Karpas-422 (cell line): ENCODE measurements around the gene CCDC73. TPM values are rescaled to one million over a fixed set of nuclear protein-coding genes. Genes with fewer than 3 reads are reported as not detected.
"Not testable (repeated sequence)": the region's sequence is repeated elsewhere in the genome, so short reads cannot be mapped to it uniquely, and the experiment has no call there.

Experiments
- DNase-seq: peaks from one replicate; pipeline ENCODE4 v3.0.0-alpha.2; 2015
- H2AFZ ChIP-seq: fragments of 200-600 bp; sonication (generic); 2 replicates; pipeline ENCODE4 v1.6.1; 2014; ENCODE audit warnings: antibody characterized with exemption, low read length, mixed read lengths
- H3K27ac ChIP-seq: fragments of 200-600 bp; sonication (generic); 2 replicates; pipeline ENCODE4 v1.5.1; 2014; ENCODE audit warnings: mild to moderate bottlenecking, low read length, moderate library complexity
- H3K27me3 ChIP-seq: fragments of 200-600 bp; sonication (generic); 2 replicates; pipeline ENCODE4 v1.6.1; 2014; ENCODE audit warnings: low read length, mixed read lengths
- H3K36me3 ChIP-seq: fragments of 200-600 bp; sonication (generic); 2 replicates; pipeline ENCODE4 v1.6.1; 2014; ENCODE audit warnings: low read length, mixed read lengths; ENCODE audit not compliant: insufficient read depth
- H3K4me1 ChIP-seq: fragments of 200-600 bp; sonication (generic); 2 replicates; pipeline ENCODE4 v1.6.1; 2014; ENCODE audit warnings: mild to moderate bottlenecking, low read length, mixed read lengths
- H3K4me2 ChIP-seq: fragments of 200-600 bp; sonication (generic); 2 replicates; pipeline ENCODE4 v1.6.1; 2014; ENCODE audit warnings: low read length, low read depth, mild to moderate bottlenecking; ENCODE audit not compliant: poor library complexity, severe bottlenecking
- H3K4me3 ChIP-seq: fragments of 200-600 bp; sonication (generic); 2 replicates; pipeline ENCODE4 v1.5.1; 2014; ENCODE audit warnings: mild to moderate bottlenecking, antibody characterized with exemption, low read length, mixed read lengths
- H3K79me2 ChIP-seq: fragments of 200-600 bp; sonication (generic); 2 replicates; pipeline ENCODE4 v1.6.1; 2014; ENCODE audit warnings: mild to moderate bottlenecking, low read length, mixed read lengths
- H3K9ac ChIP-seq: fragments of 200-600 bp; sonication (generic); 2 replicates; pipeline ENCODE4 v1.6.0; 2014; ENCODE audit warnings: low read length
- H3K9me2 ChIP-seq: fragments of 200-600 bp; sonication (generic), shearing (Covaris generic); replicated peaks from 2 replicates; pipeline ENCODE4 v1.6.0; 2014; ENCODE audit warnings: mild to moderate bottlenecking, low read length, moderate library complexity; ENCODE audit not compliant: insufficient read depth
- H3K9me3 ChIP-seq: fragments of 300-700, 200-600 bp; sonication (generic); 2 replicates; pipeline ENCODE4 v1.6.1; 2014; ENCODE audit warnings: low read length, mixed read lengths
- H4K20me1 ChIP-seq: fragments of 200-600 bp; sonication (generic); 2 replicates; pipeline ENCODE4 v1.6.1; 2014; ENCODE audit warnings: mild to moderate bottlenecking, antibody characterized with exemption, low read length, low read depth; ENCODE audit not compliant: insufficient read depth
- total RNA-seq: library from RNA; depleted of rRNA; stranded (reverse); fragments of >200 nt; shearing (Covaris generic); gene quantifications from 2 replicates; pipeline ENCODE4 v1.2.3, GENCODE V29; 2014; ENCODE audit warnings: low replicate concordance

CCDC73 gene
- total RNA-seq, 1 experiment from 2014 or later: 3.0 TPM

DNA sequence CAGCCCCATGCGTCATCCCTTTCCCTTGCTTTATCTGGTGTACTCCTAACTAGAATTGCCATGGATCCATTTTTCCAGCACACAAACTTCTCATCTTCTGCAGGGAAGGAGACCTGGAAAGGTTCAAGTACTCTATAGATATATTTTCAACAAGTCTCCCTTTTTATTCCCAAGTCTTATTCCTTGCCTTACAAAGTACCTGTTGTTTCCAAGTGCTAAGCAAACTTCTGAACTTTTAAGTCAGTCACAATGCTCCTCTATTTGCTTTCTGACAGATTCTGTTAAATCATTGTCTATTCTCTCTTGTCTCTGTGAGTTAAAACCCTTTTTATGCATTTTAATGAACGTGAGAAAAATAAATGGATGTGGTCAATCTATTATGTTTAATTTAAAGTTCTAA, 20.4 kb downstream of the CCDC73 start:
- no peaks in the 10 kb centered on the region for H3K9me2 ChIP-seq
- no peak overlapping the region for H3K4me3 ChIP-seq
- H3K9ac ChIP-seq: no peak overlapping the region
- DNase-seq: no peak
- H3K27ac ChIP-seq: peak overlapping the region; percentile 99
- H3K27me3 ChIP-seq: no peaks in the 10 kb centered on the region
- H3K4me2 ChIP-seq: no peak overlapping the region
- H3K4me1 ChIP-seq: peaks cover 63% of the 10 kb centered on the region
- H2AFZ ChIP-seq: peak overlapping the region; percentile 65; the same call in 1 of the 2 replicates
- no peaks in the 10 kb centered on the region for H3K79me2 ChIP-seq
- peaks cover 3% of the 10 kb centered on the region for H3K9me3 ChIP-seq
- H3K36me3 ChIP-seq: no peaks in the 10 kb centered on the region
- H4K20me1 ChIP-seq: no peaks in the 10 kb centered on the region

DNA sequence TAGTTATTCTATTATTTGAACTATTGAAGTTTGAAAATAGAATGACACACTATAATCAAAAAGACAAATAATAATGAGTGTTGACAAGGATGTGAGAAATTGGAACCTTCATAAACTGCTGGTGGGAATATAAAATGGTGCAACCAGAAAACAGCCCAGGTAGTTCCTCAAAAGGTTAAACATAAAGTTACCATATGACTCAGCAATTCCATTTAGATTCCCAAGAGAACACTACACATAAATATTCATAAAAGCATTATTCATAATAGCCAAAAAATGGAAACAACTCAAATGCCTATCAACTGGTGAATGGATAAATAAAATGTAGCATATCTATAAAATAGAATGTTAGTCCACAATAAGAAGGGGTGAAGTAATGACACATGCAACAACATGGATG, 21.7 kb downstream of the CCDC73 start:
- peak; percentile 60 for DNase-seq
- Histone ChIP-seq H3K4me2 (no peak overlapping the region), H3K36me3 (no peaks in the 10 kb centered on the region), H3K9me3 (peaks cover 5% of the 10 kb centered on the region), H3K9ac (no peak overlapping the region), H2AFZ (no peak overlapping the region), H3K27ac (peak overlapping the region; percentile 99; the same call in 1 of the 2 replicates), H3K79me2 (no peaks in the 10 kb centered on the region), H3K4me3 (no peak overlapping the region), H3K27me3 (no peaks in the 10 kb centered on the region), H3K9me2 (no peaks in the 10 kb centered on the region), H4K20me1 (no peaks in the 10 kb centered on the region), H3K4me1 (peaks cover 49% of the 10 kb centered on the region)

DNA sequence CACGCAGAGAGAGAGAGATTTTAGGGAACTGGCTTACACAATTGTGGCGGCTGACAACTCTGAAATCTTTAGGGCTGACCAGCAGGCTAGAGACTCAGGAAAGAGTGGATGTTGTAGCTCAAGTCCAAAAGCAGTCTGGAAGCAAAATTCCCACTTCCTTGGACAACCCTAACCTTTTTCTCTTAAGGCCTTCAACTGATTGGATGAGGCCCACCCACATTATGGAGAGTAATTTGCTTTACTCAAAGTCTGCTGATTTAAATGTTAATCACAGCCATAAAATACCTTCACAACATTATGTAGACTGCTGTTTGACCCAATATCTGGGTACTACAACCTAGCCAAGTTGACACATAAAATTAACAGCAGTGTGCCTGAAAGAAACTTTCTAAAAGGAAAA, 32.7 kb downstream of the CCDC73 start:
- H3K9ac ChIP-seq, H3K4me2 ChIP-seq, DNase-seq: not testable (repeated sequence)

DNA sequence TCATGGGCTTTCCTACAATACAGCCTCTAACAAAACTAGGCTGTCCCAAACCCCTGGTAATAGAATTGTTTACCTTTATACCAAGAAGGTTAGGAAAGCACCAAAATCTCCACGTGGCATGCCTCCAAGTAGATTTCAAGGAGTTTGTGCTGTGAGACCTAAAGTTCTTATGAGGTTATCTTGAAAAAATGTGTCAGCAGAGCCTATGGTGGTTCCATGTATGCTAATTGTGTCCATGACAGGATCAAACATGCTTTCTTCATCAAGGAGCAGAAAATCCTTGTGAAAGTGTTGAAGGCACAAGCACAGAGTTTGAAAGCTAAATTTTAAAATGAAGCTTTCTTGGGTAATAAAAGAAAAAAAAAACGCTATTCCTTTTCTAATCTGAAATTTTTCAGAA, 36.2 kb downstream of the CCDC73 start:
- no peaks in the 10 kb centered on the region for H3K79me2 ChIP-seq
- no peaks in the 10 kb centered on the region for H3K27me3 ChIP-seq
- H4K20me1 ChIP-seq: no peaks in the 10 kb centered on the region
- no peak overlapping the region for H3K4me3 ChIP-seq
- H2AFZ ChIP-seq: no peak overlapping the region
- no peak overlapping the region for H3K9ac ChIP-seq
- H3K27ac ChIP-seq: no peak overlapping the region
- H3K36me3 ChIP-seq: no peaks in the 10 kb centered on the region
- H3K9me2 ChIP-seq: no peaks in the 10 kb centered on the region
- no peaks in the 10 kb centered on the region for H3K9me3 ChIP-seq
- DNase-seq: no peak
- H3K4me2 ChIP-seq: no peak overlapping the region
- no peaks in the 10 kb centered on the region; the same call in 1 of the 2 replicates for H3K4me1 ChIP-seq

More for the DNA sequence above, 32.7 kb downstream of the CCDC73 start:
- not testable (repeated sequence) for H3K36me3 ChIP-seq, H3K4me1 ChIP-seq, H3K9me2 ChIP-seq, H2AFZ ChIP-seq, H3K9me3 ChIP-seq, H3K27ac ChIP-seq, H4K20me1 ChIP-seq, H3K4me3 ChIP-seq, H3K79me2 ChIP-seq, H3K27me3 ChIP-seq

DNA sequence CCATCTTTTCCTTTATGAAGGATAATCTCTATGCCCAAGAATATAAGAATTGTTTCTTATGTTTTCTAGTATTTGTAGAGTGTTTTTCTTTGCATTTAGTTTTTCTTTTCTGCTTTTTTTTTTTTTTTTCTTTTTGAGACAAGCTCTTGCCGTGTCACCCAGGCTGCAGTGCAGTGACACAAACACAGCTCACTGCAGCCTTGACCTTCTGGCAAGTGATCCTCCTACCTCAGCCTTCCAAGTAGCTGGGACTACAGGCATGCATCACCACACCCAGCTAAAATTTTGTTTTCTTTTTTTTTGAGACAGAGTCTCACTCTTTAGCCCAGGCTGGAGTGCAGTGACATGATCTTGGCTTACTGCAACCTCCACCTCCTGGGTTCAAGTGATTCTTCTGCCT, 41.3 kb downstream of the CCDC73 start:
- H4K20me1 ChIP-seq, H3K79me2 ChIP-seq, H3K4me3 ChIP-seq: not testable (repeated sequence)

DNA sequence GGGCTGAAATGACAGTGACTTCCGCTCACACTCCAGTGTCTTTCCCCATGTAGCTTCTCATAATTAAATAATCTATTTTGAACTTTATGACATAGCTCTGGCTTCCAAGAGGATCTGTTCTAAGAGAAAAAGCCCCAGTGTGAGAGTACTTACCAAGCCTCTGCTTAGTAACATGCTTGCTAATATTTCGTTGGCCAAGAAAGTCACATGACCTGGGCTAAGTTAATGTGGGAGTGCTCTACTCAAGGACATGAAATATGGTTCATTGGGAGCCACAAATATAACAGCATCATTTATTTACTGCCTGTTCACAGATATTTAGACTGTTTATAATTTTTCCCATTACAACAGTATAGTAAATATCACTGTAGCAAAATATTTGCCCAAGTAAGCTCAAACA, 42.5 kb downstream of the CCDC73 start:
- Histone ChIP-seq H3K4me1 (peaks cover 8% of the 10 kb centered on the region; the same call in 1 of the 2 replicates), H3K36me3 (no peaks in the 10 kb centered on the region), H2AFZ (0 out of 2 replicates have a peak overlapping the region, but pooled peaks have one; percentile 12), H4K20me1 (no peaks in the 10 kb centered on the region), H3K4me2 (no peak overlapping the region), H3K9me3 (no peaks in the 10 kb centered on the region), H3K79me2 (no peaks in the 10 kb centered on the region), H3K27me3 (no peaks in the 10 kb centered on the region), H3K27ac (peak overlapping the region; percentile 55), H3K9me2 (no peaks in the 10 kb centered on the region), H3K4me3 (no peak overlapping the region), H3K9ac (no peak overlapping the region)
- DNase-seq: peak; percentile 53

More for the DNA sequence above, 41.3 kb downstream of the CCDC73 start:
- not testable (repeated sequence) for DNase-seq, H2AFZ ChIP-seq, H3K36me3 ChIP-seq, H3K27me3 ChIP-seq, H3K9ac ChIP-seq, H3K4me1 ChIP-seq, H3K4me2 ChIP-seq, H3K9me3 ChIP-seq, H3K27ac ChIP-seq, H3K9me2 ChIP-seq

DNA sequence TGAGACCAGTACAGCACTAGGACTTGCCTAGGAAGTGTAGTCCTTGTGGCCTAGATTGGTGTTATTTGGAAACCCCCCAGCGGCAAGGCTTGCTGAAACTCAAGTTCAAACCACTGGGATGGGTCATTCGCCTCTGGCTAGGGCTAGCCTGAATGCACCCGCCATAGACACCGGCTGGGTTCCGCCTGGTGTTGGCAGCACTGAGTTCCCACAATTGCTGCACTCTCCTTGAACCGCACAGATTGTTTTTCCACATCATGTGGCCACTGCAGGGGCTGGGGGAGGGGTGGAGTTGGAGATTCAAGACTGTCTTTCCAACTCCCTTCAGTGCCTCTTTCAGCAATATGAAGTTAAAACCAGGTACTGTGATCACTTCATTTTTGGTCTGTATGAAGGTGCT, 43.1 kb downstream of the CCDC73 start:
- H3K36me3 ChIP-seq: no peaks in the 10 kb centered on the region
- 0 out of 2 replicates have a peak overlapping the region, but pooled peaks have one; percentile 12 for H2AFZ ChIP-seq
- peak overlapping the region; percentile 55; the same call in 1 of the 2 replicates for H3K27ac ChIP-seq
- no peaks in the 10 kb centered on the region for H4K20me1 ChIP-seq
- no peaks in the 10 kb centered on the region for H3K9me3 ChIP-seq
- no peak for DNase-seq
- H3K9me2 ChIP-seq: no peaks in the 10 kb centered on the region
- H3K4me2 ChIP-seq: no peak overlapping the region
- H3K79me2 ChIP-seq: no peaks in the 10 kb centered on the region
- H3K4me1 ChIP-seq: peaks cover 8% of the 10 kb centered on the region; the same call in 1 of the 2 replicates
- H3K4me3 ChIP-seq: no peak overlapping the region
- H3K27me3 ChIP-seq: no peaks in the 10 kb centered on the region
- H3K9ac ChIP-seq: no peak overlapping the region

DNA sequence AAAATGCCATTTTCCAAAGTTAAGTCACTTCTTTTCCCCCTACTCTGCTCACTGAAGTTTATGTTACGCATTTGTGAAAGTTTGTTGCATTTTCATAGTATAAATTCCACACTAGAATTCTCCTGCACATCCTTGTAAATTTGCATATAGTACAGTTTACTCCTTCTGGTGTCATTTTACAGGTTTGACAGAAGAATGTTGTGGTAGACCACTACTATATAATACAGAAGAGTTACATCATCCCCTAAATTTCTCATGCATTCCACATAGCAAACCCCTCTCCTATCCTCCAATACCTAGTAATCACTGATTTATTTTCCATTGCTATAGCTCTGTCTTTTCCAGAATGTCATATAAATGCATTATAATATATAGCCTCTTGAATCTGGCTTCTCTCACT, 64.5 kb downstream of the CCDC73 start:
- Histone ChIP-seq H3K79me2 (no peaks in the 10 kb centered on the region), H3K36me3 (no peaks in the 10 kb centered on the region), H4K20me1 (no peaks in the 10 kb centered on the region), H3K4me3 (no peak overlapping the region), H3K27me3 (no peaks in the 10 kb centered on the region), H3K4me2 (no peak overlapping the region), H3K9me2 (no peaks in the 10 kb centered on the region), H3K27ac (no peak overlapping the region), H3K4me1 (no peaks in the 10 kb centered on the region), H2AFZ (no peak overlapping the region), H3K9ac (no peak overlapping the region), H3K9me3 (no peaks in the 10 kb centered on the region)
- no peak for DNase-seq

DNA sequence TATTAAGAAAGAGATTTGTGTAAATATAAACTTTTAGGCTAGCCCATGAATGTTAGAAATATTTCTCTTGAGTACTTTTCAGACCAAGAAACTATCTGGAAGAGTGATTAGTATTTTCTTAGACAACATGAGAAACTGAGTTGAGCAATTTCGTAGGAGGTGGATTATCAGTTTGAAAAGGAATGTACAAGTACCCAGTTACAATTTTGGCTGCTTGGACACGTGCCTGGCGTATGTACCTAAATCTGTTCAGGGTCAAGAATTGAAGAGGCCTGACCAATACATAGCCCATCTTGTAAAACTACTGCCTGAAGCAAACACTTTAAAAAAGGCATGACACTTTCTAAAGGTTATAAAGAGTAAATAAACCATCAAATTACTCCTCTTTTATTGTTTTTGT, 71.1 kb downstream of the CCDC73 start:
- DNase-seq: no peak
- Histone ChIP-seq H3K27ac (no peak overlapping the region), H2AFZ (no peak overlapping the region), H3K36me3 (no peaks in the 10 kb centered on the region), H3K79me2 (no peaks in the 10 kb centered on the region), H3K9me2 (no peaks in the 10 kb centered on the region), H4K20me1 (no peaks in the 10 kb centered on the region), H3K4me2 (no peak overlapping the region), H3K4me1 (no peaks in the 10 kb centered on the region), H3K9ac (no peak overlapping the region), H3K27me3 (no peaks in the 10 kb centered on the region), H3K4me3 (no peak overlapping the region), H3K9me3 (no peaks in the 10 kb centered on the region)
